ENCODE data around the gene CHD9. TPM values are rescaled to one million over a fixed set of nuclear protein-coding genes. Genes with fewer than 3 reads are reported as not detected.
"Not testable (repeated sequence)": the region's sequence is repeated elsewhere in the genome, so short reads cannot be mapped to it uniquely, and the experiment has no call there.

The CHD9 gene
- total RNA-seq, 1 donor from 2014 or later, result 68.6 TPM

- no peaks in the 10 kb centered on the region for H3K27me3 Mint-ChIP-seq
- DNase-seq (ENCODE audit: extremely low spot score, unreplicated experiment), result no peak
- H3K9me3 Mint-ChIP-seq, result no peaks in the 10 kb centered on the region
- H3K36me3 Mint-ChIP-seq, result no peaks in the 10 kb centered on the region
- peaks cover 4% of the 10 kb centered on the region for H3K4me1 Mint-ChIP-seq (ENCODE audit: unreplicated experiment)
- H3K4me3 Mint-ChIP-seq, result no peak overlapping the region
- TF ChIP-seq CTCF (conservative IDR thresholded peaks at IDR 0.05), result no peak
- H3K27ac Mint-ChIP-seq, result no peak overlapping the region
Measured at GRCh38 chr16:53168744-53169143, 114.0 kb downstream of the CHD9 start.

GRCh38 chr16:53172517-53172916, 117.7 kb downstream of the CHD9 start:
- peaks cover 7% of the 10 kb centered on the region for H3K36me3 Mint-ChIP-seq
- H3K9me3 Mint-ChIP-seq, result no peaks in the 10 kb centered on the region
- no peaks in the 10 kb centered on the region for H3K27me3 Mint-ChIP-seq
- no peaks in the 10 kb centered on the region for H3K4me1 Mint-ChIP-seq (ENCODE audit: unreplicated experiment)
- no peak overlapping the region for H3K4me3 Mint-ChIP-seq
- H3K27ac Mint-ChIP-seq, result no peak overlapping the region
- no peak for TF ChIP-seq CTCF (conservative IDR thresholded peaks at IDR 0.05)
- DNase-seq (ENCODE audit: extremely low spot score, unreplicated experiment), result no peak

- Mint-ChIP-seq H3K27ac (no peak overlapping the region), H3K4me3 (no peak overlapping the region), H3K36me3 (peaks cover 7% of the 10 kb centered on the region), H3K27me3 (no peaks in the 10 kb centered on the region), H3K4me1 (ENCODE audit: unreplicated experiment) (no peaks in the 10 kb centered on the region), H3K9me3 (no peaks in the 10 kb centered on the region)
- DNase-seq (ENCODE audit: extremely low spot score, unreplicated experiment), result no peak
- TF ChIP-seq CTCF (conservative IDR thresholded peaks at IDR 0.05), result no peak
Measured at GRCh38 chr16:53175118-53175517, 120.3 kb downstream of the CHD9 start.

GRCh38 chr16:53176434-53176833, 121.6 kb downstream of the CHD9 start:
- no peak overlapping the region for H3K4me3 Mint-ChIP-seq
- H3K9me3 Mint-ChIP-seq, result no peaks in the 10 kb centered on the region
- H3K36me3 Mint-ChIP-seq, result peaks cover 7% of the 10 kb centered on the region
- H3K27ac Mint-ChIP-seq, result no peak overlapping the region
- no peak for TF ChIP-seq CTCF (conservative IDR thresholded peaks at IDR 0.05)
- no peaks in the 10 kb centered on the region for H3K4me1 Mint-ChIP-seq (ENCODE audit: unreplicated experiment)
- DNase-seq (ENCODE audit: extremely low spot score, unreplicated experiment), result no peak
- no peaks in the 10 kb centered on the region for H3K27me3 Mint-ChIP-seq

GRCh38 chr16:53183442-53183841, 128.7 kb downstream of the CHD9 start:
- H3K9me3 Mint-ChIP-seq, result peaks cover 7% of the 10 kb centered on the region
- no peak for TF ChIP-seq CTCF (conservative IDR thresholded peaks at IDR 0.05)
- no peak overlapping the region for H3K27ac Mint-ChIP-seq
- no peaks in the 10 kb centered on the region for H3K4me1 Mint-ChIP-seq (ENCODE audit: unreplicated experiment)
- no peak overlapping the region for H3K4me3 Mint-ChIP-seq
- DNase-seq (ENCODE audit: extremely low spot score, unreplicated experiment), result no peak
- peaks cover 22% of the 10 kb centered on the region for H3K36me3 Mint-ChIP-seq
- no peaks in the 10 kb centered on the region for H3K27me3 Mint-ChIP-seq

- DNase-seq (ENCODE audit: extremely low spot score, unreplicated experiment); H3K9me3 Mint-ChIP-seq; H3K4me1 Mint-ChIP-seq (ENCODE audit: unreplicated experiment); H3K27me3 Mint-ChIP-seq; H3K4me3 Mint-ChIP-seq; H3K27ac Mint-ChIP-seq: not testable (repeated sequence)
- peaks cover 22% of the 10 kb centered on the region for H3K36me3 Mint-ChIP-seq
Measured at GRCh38 chr16:53185741-53186140, 130.9 kb downstream of the CHD9 start.

Data from type B pancreatic cell (in vitro differentiated cells).